Neuron (in vitro differentiated cells): ENCODE data around the gene GHR.

Experiments
- H2AFZ ChIP-seq: one replicate; pipeline ENCODE4 v1.6.1; 2013; ENCODE audit warnings: low read depth, mild to moderate bottlenecking, inconsistent platforms, low read length, moderate library complexity
- H3K27me3 ChIP-seq: one replicate; pipeline ENCODE4 v1.6.1; 2013; ENCODE audit warnings: low read length; ENCODE audit not compliant: insufficient read depth
- H3K36me3 ChIP-seq: one replicate; pipeline ENCODE4 v1.6.1; 2013; ENCODE audit warnings: low read length; ENCODE audit not compliant: insufficient read depth
- H3K4me1 ChIP-seq: one replicate; pipeline ENCODE4 v1.6.1; 2013; ENCODE audit warnings: low read length; ENCODE audit not compliant: insufficient read depth
- H3K4me3 ChIP-seq: 2 replicates; pipeline ENCODE4 v1.5.1; 2013; ENCODE audit warnings: mild to moderate bottlenecking, low read length, moderate library complexity
- H3K9me3 ChIP-seq: one replicate; pipeline ENCODE4 v1.6.1; 2013; ENCODE audit warnings: low read length

The GHR gene

DNA sequence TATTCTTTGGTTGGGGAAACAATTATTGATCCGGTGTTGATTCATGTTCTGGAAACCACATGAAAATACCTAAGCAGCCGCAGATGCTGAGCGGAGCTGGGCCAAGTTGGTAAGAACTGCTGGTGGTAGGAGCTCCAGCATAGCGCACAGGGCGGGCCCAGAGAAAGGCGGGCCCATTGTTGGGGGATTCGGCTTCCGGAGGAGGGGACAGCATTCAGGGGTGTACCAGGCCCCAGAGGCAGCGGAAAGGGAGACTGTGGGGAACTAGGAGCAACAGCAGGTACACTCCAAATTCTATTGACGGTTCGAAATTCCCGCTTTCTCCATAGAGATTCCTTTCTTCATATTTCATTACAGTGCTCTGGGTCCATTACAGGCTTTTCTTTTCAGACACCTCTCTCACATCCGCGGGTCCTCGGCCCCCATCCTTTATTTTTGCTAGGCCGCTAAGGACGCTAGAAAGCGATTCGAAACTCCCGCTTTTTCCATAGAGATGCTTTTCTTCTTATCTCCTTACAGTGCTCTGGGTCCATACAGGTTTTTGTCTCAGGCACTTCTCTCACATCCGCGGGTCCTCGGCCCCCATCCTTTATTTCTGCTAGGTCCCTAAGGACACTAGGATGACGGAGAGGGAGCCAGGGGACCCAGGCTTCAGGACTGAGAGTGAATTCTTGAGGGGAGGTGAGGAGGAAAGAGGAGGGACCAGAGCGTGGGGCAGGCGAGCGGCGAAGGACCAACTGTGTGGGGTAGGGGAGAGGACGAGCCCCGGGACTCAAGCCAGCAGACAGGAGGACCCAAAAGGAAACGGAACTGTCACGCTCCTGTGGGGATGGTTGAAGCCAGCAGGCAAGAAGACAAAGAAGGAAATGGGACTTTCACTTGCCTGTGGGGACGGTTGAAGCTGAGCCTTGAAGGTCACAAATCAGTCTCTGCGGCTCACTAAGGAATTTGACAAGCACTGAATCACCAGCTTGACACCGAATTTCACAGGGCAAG is 333.7 kb downstream of the GHR start, which contains the start of gene CCDC152:
TSS of gene CCDC152 (plus strand) at position 213 of the 996 bp plus-strand sequence. CDS start 2,304 bp downstream, outside the sequence.
- Histone ChIP-seq H3K9me3 (no peaks in the 10 kb centered on the region), H2AFZ (no peak within 1 kb of the TSS), H3K4me3 (peak within 1 kb of the TSS; percentile 39), H3K36me3 (no peaks in the 10 kb centered on the region), H3K27me3 (no peaks in the 10 kb centered on the region), H3K4me1 (no peaks in the 10 kb centered on the region)

DNA sequence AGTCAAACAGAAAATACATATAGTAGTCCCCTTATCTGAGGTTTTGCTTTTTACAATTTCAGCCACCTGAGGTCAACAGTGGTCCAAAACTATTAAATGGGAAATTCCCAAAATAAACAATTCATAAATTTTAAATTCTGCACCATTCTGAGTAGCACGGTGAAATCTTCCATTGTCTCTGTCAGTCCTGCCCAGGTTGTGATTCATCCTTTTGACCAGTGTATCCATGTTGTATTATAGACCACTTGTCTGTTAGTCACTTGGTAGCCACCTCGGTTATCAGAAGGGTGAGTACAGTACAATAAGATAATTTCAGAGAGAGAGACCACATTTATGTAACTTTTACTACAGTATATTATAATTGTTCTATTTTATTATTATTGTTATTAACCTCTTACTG is 336.2 kb downstream of the GHR start:
- Histone ChIP-seq H3K36me3 (no peaks in the 10 kb centered on the region), H3K27me3 (no peaks in the 10 kb centered on the region), H3K4me1 (no peaks in the 10 kb centered on the region), H3K4me3 (no peak overlapping the region), H3K9me3 (no peaks in the 10 kb centered on the region), H2AFZ (no peak overlapping the region)

DNA sequence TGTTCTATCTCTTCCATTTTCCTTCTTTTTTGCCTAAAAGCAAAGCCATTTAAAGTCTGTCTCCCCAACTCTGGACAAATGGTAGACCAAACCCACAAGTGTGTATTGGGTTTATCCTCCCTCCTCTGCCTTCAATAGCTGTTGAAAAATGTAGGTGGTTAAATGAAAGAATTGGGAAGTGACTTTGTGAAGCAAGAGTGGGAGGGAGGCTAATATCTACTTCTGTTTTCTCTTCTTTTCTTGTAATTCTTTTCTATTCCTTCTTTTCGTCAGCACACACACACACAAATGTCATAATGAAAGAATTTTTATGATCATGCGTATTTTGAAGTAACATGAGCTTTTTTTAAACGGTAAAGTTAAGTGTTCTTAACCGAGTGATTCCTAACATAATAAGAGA is 337.2 kb downstream of the GHR start:
- H3K4me3 ChIP-seq = no peak overlapping the region
- no peaks in the 10 kb centered on the region for H3K27me3 ChIP-seq
- H3K9me3 ChIP-seq = no peaks in the 10 kb centered on the region
- H2AFZ ChIP-seq = no peak overlapping the region
- no peaks in the 10 kb centered on the region for H3K4me1 ChIP-seq
- no peaks in the 10 kb centered on the region for H3K36me3 ChIP-seq

DNA sequence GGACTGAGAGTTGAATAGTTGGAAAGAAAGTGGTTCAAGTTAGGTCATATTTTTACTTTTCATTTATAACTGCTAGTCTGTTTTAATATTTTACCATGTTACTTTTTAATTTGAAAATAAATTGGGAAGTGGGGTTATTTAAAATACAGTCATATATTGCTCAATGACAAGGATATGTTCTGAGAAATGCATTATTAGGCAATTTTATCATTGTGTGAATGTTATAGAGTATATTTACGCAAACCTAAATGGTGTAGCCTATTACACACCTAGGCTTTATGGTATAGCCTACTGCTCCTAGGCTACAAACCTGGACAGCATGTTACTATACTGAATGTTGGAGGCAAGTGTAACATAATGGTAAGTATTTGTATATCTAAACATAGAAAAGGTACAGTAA is 338.6 kb downstream of the GHR start:
- Histone ChIP-seq H3K4me3 (no peak overlapping the region), H3K9me3 (no peaks in the 10 kb centered on the region), H3K27me3 (no peaks in the 10 kb centered on the region), H2AFZ (no peak overlapping the region), H3K4me1 (no peaks in the 10 kb centered on the region), H3K36me3 (no peaks in the 10 kb centered on the region)

DNA sequence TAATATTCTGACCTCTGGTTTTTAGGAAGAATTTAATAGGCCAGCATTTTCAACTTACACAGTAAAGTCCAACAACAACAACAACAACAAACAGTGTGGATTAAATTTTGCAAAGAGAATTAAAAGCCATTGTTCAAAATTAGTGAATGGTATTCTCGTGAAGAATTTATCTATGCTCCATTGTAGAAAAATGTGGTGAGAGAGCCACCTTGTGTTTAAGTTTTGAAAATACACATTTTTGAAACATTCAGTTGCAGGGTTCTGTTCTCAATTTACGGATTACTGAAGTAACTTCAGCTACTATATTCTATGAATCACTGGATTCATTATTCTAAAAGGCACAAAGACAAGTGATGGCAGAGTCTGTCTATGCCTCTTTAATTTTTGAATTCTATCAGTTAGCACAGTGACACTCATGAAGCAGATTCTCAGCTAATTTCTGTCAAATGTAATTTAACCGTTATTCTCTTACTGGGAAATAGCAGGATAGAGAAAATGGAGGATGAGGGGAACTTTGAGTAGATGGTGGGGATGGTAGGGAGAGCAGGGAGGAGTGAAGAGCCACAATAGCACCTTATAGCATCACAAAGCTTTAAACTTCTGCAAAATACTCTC is 344.4 kb downstream of the GHR start:
- Histone ChIP-seq H3K4me3 (no peak overlapping the region), H2AFZ (no peak overlapping the region), H3K36me3 (no peaks in the 10 kb centered on the region), H3K9me3 (no peaks in the 10 kb centered on the region), H3K4me1 (no peaks in the 10 kb centered on the region), H3K27me3 (no peaks in the 10 kb centered on the region)

DNA sequence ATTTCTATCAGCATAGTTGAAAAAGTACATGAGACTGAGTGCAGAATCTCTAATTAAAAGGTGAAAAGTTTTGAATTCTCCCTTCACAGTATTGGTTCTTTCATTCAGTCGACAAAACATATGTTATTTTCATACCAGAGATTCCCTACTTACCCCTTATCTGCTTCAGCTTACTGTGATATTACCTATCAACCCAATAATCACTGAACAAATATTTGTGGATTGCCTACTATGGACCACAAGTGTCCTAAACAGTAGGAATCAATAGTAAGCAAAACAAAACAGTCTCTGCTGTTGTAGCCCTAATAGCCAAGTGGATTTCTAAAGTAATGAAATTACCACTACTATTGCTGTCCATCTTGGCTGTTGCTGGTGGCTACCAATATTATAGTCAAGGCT is 344.9 kb downstream of the GHR start:
- Histone ChIP-seq H3K36me3 (no peaks in the 10 kb centered on the region), H3K27me3 (no peaks in the 10 kb centered on the region), H3K4me1 (no peaks in the 10 kb centered on the region), H3K4me3 (no peak overlapping the region), H3K9me3 (no peaks in the 10 kb centered on the region), H2AFZ (no peak overlapping the region)

DNA sequence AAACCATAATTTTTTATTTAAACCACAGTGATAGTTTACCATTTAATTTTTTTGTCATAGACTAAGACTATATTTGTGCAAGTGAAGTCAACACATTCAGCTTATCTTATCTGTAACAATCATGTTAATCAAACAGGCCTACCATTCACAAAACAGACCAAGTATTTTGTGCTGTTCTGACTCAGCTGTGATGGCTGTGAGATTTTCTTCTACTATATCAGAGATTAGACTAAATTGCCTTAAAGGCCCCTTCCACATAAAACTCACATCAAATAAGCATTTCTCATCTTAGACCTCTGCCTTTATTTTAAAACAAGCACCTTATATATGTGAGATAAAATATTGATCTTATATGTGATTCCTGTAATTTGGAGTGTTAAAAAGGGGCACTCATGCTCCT is 346.8 kb downstream of the GHR start:
- no peaks in the 10 kb centered on the region for H3K4me1 ChIP-seq
- H3K9me3 ChIP-seq = no peaks in the 10 kb centered on the region
- no peaks in the 10 kb centered on the region for H3K27me3 ChIP-seq
- H3K4me3 ChIP-seq = no peak overlapping the region
- no peaks in the 10 kb centered on the region for H3K36me3 ChIP-seq
- H2AFZ ChIP-seq = no peak overlapping the region
